Measurements from ENCODE around the gene ENKD1. TPM values are rescaled to one million over a fixed set of nuclear protein-coding genes. Genes with fewer than 3 reads are reported as not detected.

Gene ENKD1, protein sequence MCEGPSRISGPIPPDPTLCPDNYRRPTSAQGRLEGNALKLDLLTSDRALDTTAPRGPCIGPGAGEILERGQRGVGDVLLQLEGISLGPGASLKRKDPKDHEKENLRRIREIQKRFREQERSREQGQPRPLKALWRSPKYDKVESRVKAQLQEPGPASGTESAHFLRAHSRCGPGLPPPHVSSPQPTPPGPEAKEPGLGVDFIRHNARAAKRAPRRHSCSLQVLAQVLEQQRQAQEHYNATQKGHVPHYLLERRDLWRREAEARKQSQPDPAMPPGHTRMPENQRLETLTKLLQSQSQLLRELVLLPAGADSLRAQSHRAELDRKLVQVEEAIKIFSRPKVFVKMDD
- 15.8 and 16.9 TPM in 2 replicates for total RNA-seq

DNA sequence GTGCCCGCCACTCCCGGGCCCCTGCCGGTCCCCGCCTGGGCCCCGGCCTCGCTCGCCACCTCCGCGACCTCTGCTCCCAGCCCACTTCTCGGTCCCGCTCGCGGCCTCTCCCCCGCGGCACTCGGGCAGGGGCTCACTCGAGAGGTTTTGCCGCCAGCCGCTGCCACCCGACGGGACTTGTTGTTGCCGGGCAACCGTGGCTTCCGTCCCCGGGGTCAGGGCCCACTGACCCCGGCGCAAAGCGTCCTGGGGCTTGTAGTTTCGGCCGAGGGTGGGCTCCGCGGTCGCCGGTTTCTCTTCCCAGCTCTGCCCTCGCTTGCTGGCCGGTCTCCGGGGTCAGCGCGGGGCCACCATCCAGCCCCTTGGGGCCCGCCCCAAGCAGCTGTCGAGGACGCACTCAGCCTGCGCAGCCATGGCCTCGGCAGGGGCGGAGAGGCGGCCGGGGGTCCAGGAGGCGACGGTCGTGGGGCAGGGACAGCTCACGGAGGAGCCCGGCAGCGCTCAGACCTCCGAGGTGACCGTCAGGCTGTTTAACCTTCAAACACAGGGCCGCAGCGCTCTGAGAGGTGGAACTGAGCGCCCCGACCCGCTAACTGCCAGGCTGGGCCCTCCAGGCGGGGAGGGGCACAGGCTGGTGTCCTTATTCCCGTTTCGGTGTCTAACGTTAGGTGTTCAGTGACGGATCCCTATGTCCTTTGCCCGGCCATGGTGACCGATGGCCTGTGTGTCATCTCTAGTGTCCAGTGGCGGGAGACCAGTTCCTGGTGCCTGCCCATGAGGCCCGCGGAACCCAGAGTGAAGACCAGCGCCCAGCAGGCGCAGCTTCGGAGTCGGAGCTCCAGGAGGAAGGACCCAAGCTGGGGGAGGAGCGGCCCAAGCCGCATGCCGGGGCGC, at the start of gene ENKD1, which contains the start of gene C16orf86:
Gene ENKD1 (minus strand): TSS at position 192 of the 894 bp plus-strand sequence. CDS start 308 bp downstream, outside the sequence.
Gene C16orf86 (plus strand): TSS at position 256 of the 894 bp plus-strand sequence. CDS start 157 bp downstream, at position 413.

DNA sequence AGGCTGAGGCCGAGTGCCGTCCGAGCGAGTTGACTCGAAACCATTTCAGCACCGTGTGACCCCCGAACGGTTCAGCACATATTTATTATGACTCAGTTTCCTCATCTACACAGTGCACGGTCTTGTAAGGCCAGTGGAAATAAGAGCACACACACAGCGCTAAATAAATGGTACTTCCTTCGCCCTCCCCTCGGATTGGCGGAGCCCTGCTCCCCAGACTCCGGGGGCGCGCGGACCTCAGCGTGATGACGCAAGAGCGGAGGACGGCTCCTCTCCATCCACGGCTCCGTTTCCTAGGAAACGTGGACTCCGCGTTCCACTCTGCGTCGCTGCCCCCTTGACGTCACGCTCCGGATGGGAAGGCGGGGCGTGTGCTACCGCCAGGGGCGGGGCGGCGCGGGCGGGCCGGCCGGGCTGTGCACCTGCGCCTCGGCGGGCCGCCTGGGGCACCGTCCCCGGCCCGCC, 6.0 kb downstream of the ENKD1 start, which contains the start of gene PARD6A:
Gene PARD6A (plus strand): TSS at position 397 of the 465 bp plus-strand sequence. CDS start 79 bp downstream, outside the sequence.

DNA sequence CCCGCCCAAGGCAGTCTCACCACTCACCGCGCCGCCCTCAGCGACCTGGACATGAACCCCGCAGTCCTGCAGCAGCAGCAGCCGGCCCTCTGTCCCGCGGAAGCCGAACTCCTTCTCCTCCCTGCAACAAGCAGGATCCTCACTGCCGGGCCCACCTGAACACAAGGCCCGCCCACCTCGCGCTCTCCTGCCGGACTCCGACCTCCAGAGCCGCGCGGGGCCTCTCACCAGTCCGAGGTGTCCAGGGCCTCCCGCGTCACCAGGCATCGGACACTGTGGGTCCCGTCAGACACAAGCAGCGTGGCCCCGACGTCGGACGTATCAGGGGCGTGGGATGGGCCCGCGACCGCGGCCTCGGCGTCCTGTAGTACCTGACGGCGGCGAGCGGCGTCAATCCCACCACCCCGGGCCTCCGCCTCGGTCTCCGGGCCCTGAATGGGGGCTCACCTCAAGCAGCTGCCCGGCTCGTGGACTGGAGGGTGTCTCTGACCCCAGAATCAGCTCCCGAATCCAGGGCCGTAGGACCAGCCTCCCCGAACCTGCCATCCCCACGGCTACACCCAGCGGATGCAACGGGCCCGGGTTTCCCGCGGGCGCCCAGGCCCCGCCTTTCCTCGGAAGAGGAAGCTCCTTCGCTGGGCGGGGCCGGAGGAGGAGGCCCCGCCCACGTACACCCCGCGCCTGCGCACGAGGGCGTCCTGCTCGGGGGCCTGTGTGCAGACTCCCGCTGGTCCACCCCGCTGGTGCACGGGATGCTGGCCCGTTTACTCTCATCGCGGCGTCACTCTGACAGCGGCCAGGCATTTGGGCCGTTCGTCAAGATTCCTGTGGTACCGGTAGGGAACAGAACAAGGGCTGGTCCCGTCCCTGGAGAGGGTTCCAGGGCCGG, 6.6 kb downstream of the ENKD1 start, which contains the start of gene ACD:
Gene ACD (minus strand): TSS at position 586 of the 889 bp plus-strand sequence. CDS start 40 bp downstream, at position 546.

Other genes starting within 250 kb of the ENKD1 start
- gene HSD11B2, start 235.6 kb downstream of the ENKD1 start, total RNA-seq = 0.59 TPM in 1 of 2 replicates, not detected in the other
- 110 and 129 TPM in 2 replicates for gene ATP6V0D1, start 185.6 kb downstream of the ENKD1 start, total RNA-seq
- gene AGRP, start 183.2 kb downstream of the ENKD1 start, total RNA-seq = not detected in 2 replicates
- gene RIPOR1, start 137.9 kb downstream of the ENKD1 start, total RNA-seq = 29.4 and 29.5 TPM in 2 replicates
- gene CTCF, start 104.2 kb downstream of the ENKD1 start, total RNA-seq = 21.7 and 33.2 TPM in 2 replicates
- gene CARMIL2, start 21.6 kb downstream of the ENKD1 start, total RNA-seq = 0.37 and 0.39 TPM in 2 replicates
- 25.4 and 31.5 TPM in 2 replicates for gene ACD, start 6.5 kb downstream of the ENKD1 start, total RNA-seq
- gene PARD6A, start 5.8 kb downstream of the ENKD1 start, total RNA-seq = 0.59 and 1.1 TPM in 2 replicates
- gene C16orf86, start 64 bp upstream of the ENKD1 start, total RNA-seq = 3.3 and 3.9 TPM in 2 replicates
- 13.2 and 17.0 TPM in 2 replicates for gene GFOD2, start 52.6 kb upstream of the ENKD1 start, total RNA-seq
- 5.1 and 7.0 TPM in 2 replicates for gene RANBP10, start 139.8 kb upstream of the ENKD1 start, total RNA-seq
- gene TSNAXIP1, start 140.1 kb upstream of the ENKD1 start, total RNA-seq = 0.98 and 2.2 TPM in 2 replicates
- 26.1 and 28.0 TPM in 2 replicates for gene THAP11, start 175.6 kb upstream of the ENKD1 start, total RNA-seq
- 210 and 284 TPM in 2 replicates for gene NUTF2, start 180.2 kb upstream of the ENKD1 start, total RNA-seq
- 27.0 and 32.7 TPM in 2 replicates for gene CENPT, start 180.9 kb upstream of the ENKD1 start, total RNA-seq
- gene EDC4, start 206.3 kb upstream of the ENKD1 start, total RNA-seq = 55.5 and 72.9 TPM in 2 replicates
- gene NRN1L, start 218.1 kb upstream of the ENKD1 start, total RNA-seq = 0.37 TPM in 1 of 2 replicates, not detected in the other
- 12.1 TPM in 2 replicates for gene PSKH1, start 226.5 kb upstream of the ENKD1 start, total RNA-seq